ENCODE data around the gene EAF1. TPM values are rescaled to one million over a fixed set of nuclear protein-coding genes. Genes with fewer than 3 reads are reported as not detected.
"Not testable (repeated sequence)": the region's sequence is repeated elsewhere in the genome, so short reads cannot be mapped to it uniquely, and the experiment has no call there.

EAF1 gene
- total and polyA plus RNA-seq, 2 donors = 10.6 to 10.9 TPM

- Histone ChIP-seq H3K27ac (ENCODE audit: low read depth) (no peak overlapping the region), H3K36me3 (ENCODE audit: insufficient read depth) (no peaks in the 10 kb centered on the region), H3K4me3 (ENCODE audit: low read depth, low read length) (no peak overlapping the region), H3K4me1 (ENCODE audit: insufficient read depth) (no peaks in the 10 kb centered on the region)
- 96% methylated on average over 6 of the region's 6 CpGs for WGBS
- DNase-seq (ENCODE audit: extremely low spot score) = no peak
Observed at GRCh38 chr3:15465876-15466585, 38.6 kb downstream of the EAF1 start.

- no peaks in the 10 kb centered on the region for H3K36me3 ChIP-seq (ENCODE audit: insufficient read depth)
- WGBS = 84% methylated on average over 11 of the region's 11 CpGs
- no peak overlapping the region for H3K4me3 ChIP-seq (ENCODE audit: low read depth, low read length)
- no peak overlapping the region for H3K27ac ChIP-seq (ENCODE audit: low read depth)
- H3K4me1 ChIP-seq (ENCODE audit: insufficient read depth) = no peaks in the 10 kb centered on the region
- no peak for DNase-seq (ENCODE audit: extremely low spot score)
Observed at GRCh38 chr3:15467227-15468181, 40.1 kb downstream of the EAF1 start.

- no peak overlapping the region for H3K27ac ChIP-seq (ENCODE audit: low read depth)
- WGBS = 92% methylated on average over 6 of the region's 6 CpGs
Observed at GRCh38 chr3:15470261-15470660, 42.9 kb downstream of the EAF1 start.

GRCh38 chr3:15470849-15471248 lies 43.5 kb downstream of the EAF1 start:
- H3K4me3 ChIP-seq (ENCODE audit: low read depth, low read length) = no peak overlapping the region
- 93% methylated on average over 2 of the region's 2 CpGs for WGBS
- no peak for DNase-seq (ENCODE audit: extremely low spot score)
- H3K27ac ChIP-seq (ENCODE audit: low read depth) = no peak overlapping the region
- H3K4me1 ChIP-seq (ENCODE audit: insufficient read depth) = no peaks in the 10 kb centered on the region
- H3K36me3 ChIP-seq (ENCODE audit: insufficient read depth) = no peaks in the 10 kb centered on the region

More at GRCh38 chr3:15470261-15470660, 42.9 kb downstream of the EAF1 start:
- Histone ChIP-seq H3K36me3 (ENCODE audit: insufficient read depth) (no peaks in the 10 kb centered on the region), H3K4me3 (ENCODE audit: low read depth, low read length) (no peak overlapping the region), H3K4me1 (ENCODE audit: insufficient read depth) (no peaks in the 10 kb centered on the region)
- DNase-seq (ENCODE audit: extremely low spot score) = no peak

GRCh38 chr3:15471861-15472260 lies 44.5 kb downstream of the EAF1 start:
- DNase-seq (ENCODE audit: extremely low spot score) = no peak
- Histone ChIP-seq H3K27ac (ENCODE audit: low read depth) (no peak overlapping the region), H3K4me3 (ENCODE audit: low read depth, low read length) (no peak overlapping the region), H3K4me1 (ENCODE audit: insufficient read depth) (no peaks in the 10 kb centered on the region), H3K36me3 (ENCODE audit: insufficient read depth) (no peaks in the 10 kb centered on the region)
- 82% methylated on average over 3 of the region's 3 CpGs for WGBS

- H3K4me1 ChIP-seq (ENCODE audit: insufficient read depth) = no peaks in the 10 kb centered on the region
- H3K27ac ChIP-seq (ENCODE audit: low read depth) = no peak overlapping the region
- no peaks in the 10 kb centered on the region for H3K36me3 ChIP-seq (ENCODE audit: insufficient read depth)
- WGBS = 59% methylated on average over 5 of the region's 5 CpGs
- DNase-seq (ENCODE audit: extremely low spot score) = no peak
- no peak overlapping the region for H3K4me3 ChIP-seq (ENCODE audit: low read depth, low read length)
Observed at GRCh38 chr3:15475161-15475560, 47.8 kb downstream of the EAF1 start.

GRCh38 chr3:15476378-15476777 lies 49.0 kb downstream of the EAF1 start:
- DNase-seq (ENCODE audit: extremely low spot score) = no peak
- Histone ChIP-seq H3K4me3 (ENCODE audit: low read depth, low read length) (no peak overlapping the region), H3K27ac (ENCODE audit: low read depth) (no peak overlapping the region), H3K36me3 (ENCODE audit: insufficient read depth) (no peaks in the 10 kb centered on the region), H3K4me1 (ENCODE audit: insufficient read depth) (no peaks in the 10 kb centered on the region)
- WGBS = 57% methylated on average over 3 of the region's 3 CpGs

GRCh38 chr3:15477951-15478639 lies 50.7 kb downstream of the EAF1 start:
- WGBS = 84% methylated on average over 6 of the region's 6 CpGs
- H3K27ac ChIP-seq (ENCODE audit: low read depth) = no peak overlapping the region
- DNase-seq (ENCODE audit: extremely low spot score) = no peak
- H3K36me3 ChIP-seq (ENCODE audit: insufficient read depth) = no peaks in the 10 kb centered on the region
- H3K4me3 ChIP-seq (ENCODE audit: low read depth, low read length) = no peak overlapping the region
- no peaks in the 10 kb centered on the region for H3K4me1 ChIP-seq (ENCODE audit: insufficient read depth)

GRCh38 chr3:15478640-15478979 lies 51.2 kb downstream of the EAF1 start:
- WGBS = 93% methylated on average over 5 of the region's 5 CpGs
- DNase-seq (ENCODE audit: extremely low spot score) = no peak
- no peaks in the 10 kb centered on the region for H3K36me3 ChIP-seq (ENCODE audit: insufficient read depth)
- H3K27ac ChIP-seq (ENCODE audit: low read depth) = no peak overlapping the region
- no peaks in the 10 kb centered on the region for H3K4me1 ChIP-seq (ENCODE audit: insufficient read depth)
- H3K4me3 ChIP-seq (ENCODE audit: low read depth, low read length) = no peak overlapping the region

- Histone ChIP-seq H3K4me1 (ENCODE audit: insufficient read depth) (no peaks in the 10 kb centered on the region), H3K36me3 (ENCODE audit: insufficient read depth) (no peaks in the 10 kb centered on the region), H3K27ac (ENCODE audit: low read depth) (no peak overlapping the region), H3K4me3 (ENCODE audit: low read depth, low read length) (no peak overlapping the region)
- DNase-seq (ENCODE audit: extremely low spot score) = no peak
Observed at GRCh38 chr3:15479400-15480224, 52.2 kb downstream of the EAF1 start.

GRCh38 chr3:15484551-15484950 lies 57.2 kb downstream of the EAF1 start:
- H3K4me1 ChIP-seq (ENCODE audit: insufficient read depth); H3K4me3 ChIP-seq (ENCODE audit: low read depth, low read length): not testable (repeated sequence)

GRCh38 chr3:15486020-15486419 lies 58.6 kb downstream of the EAF1 start:
- no peaks in the 10 kb centered on the region for H3K36me3 ChIP-seq (ENCODE audit: insufficient read depth)
- WGBS = 84% methylated on average over 2 of the region's 2 CpGs
- H3K27ac ChIP-seq (ENCODE audit: low read depth) = no peak overlapping the region
- no peak for DNase-seq (ENCODE audit: extremely low spot score)
- H3K4me1 ChIP-seq (ENCODE audit: insufficient read depth) = no peaks in the 10 kb centered on the region
- no peak overlapping the region for H3K4me3 ChIP-seq (ENCODE audit: low read depth, low read length)

More at GRCh38 chr3:15484551-15484950, 57.2 kb downstream of the EAF1 start:
- WGBS = 95% methylated on average over 6 of the region's 6 CpGs
- DNase-seq (ENCODE audit: extremely low spot score); H3K36me3 ChIP-seq (ENCODE audit: insufficient read depth); H3K27ac ChIP-seq (ENCODE audit: low read depth): not testable (repeated sequence)

- Histone ChIP-seq H3K4me1 (ENCODE audit: insufficient read depth) (no peaks in the 10 kb centered on the region), H3K36me3 (ENCODE audit: insufficient read depth) (no peaks in the 10 kb centered on the region), H3K27ac (ENCODE audit: low read depth) (no peak overlapping the region), H3K4me3 (ENCODE audit: low read depth, low read length) (no peak overlapping the region)
- 95% methylated on average over 4 of the region's 4 CpGs for WGBS
- DNase-seq (ENCODE audit: extremely low spot score) = no peak
Observed at GRCh38 chr3:15486979-15487378, 59.6 kb downstream of the EAF1 start.
